K562 (cell line): ENCODE results near the gene TBCC. TPM values are rescaled to one million over a fixed set of nuclear protein-coding genes. Genes with fewer than 3 reads are reported as not detected.

Source experiments
- CAMTA2 ChIP-seq: fragments of 250-450 bp; sonication (Bioruptor Pico); conservative IDR thresholded peaks from 2 replicates; pipeline ENCODE4 v1.5.1; 2022
- GATAD2A ChIP-seq: fragments of 450-650 bp; IDR thresholded peaks from 2 replicates; pipeline ENCODE4 v1.6.1; 2017
- GTF2A2 ChIP-seq: IDR thresholded peaks from 2 replicates; pipeline ENCODE4 v1.6.1; 2016; ENCODE audit warnings: mild to moderate bottlenecking, missing genetic modification characterization, missing compliant biosample characterization
- HMGN3 ChIP-seq: IDR thresholded peaks from 2 replicates; pipeline ENCODE4 v1.6.1; 2011; ENCODE audit warnings: borderline replicate concordance, low read depth, mild to moderate bottlenecking, mixed read lengths, low read length; ENCODE audit not compliant: insufficient read length; ENCODE audit errors: extremely low read depth
- MYNN ChIP-seq, 2 experiments: sonication (generic); formaldehyde crosslinking in 1 of 2; IDR thresholded peaks; 2 replicates each; pipeline versions ENCODE4 v1.5.0 to v1.6.1; 2016 to 2020; ENCODE audit warnings: antibody characterized with exemption in 1 of 2, missing genetic modification reagents in 1 of 2
- NFIC ChIP-seq: fragments of 450-650 bp; IDR thresholded peaks from 2 replicates; pipeline ENCODE4 v1.6.1; 2017; ENCODE audit warnings: mild to moderate bottlenecking, inconsistent platforms
- NFIX ChIP-seq: fragments of 250-450 bp; sonication (Bioruptor Pico); IDR thresholded peaks from 2 replicates; pipeline ENCODE4 v1.4.0; 2020; ENCODE audit warnings: low read depth, mild to moderate bottlenecking, moderate library complexity
- PRPF4 ChIP-seq: fragments of 200-400 bp; formaldehyde crosslinking; IDR thresholded peaks from one replicate; pipeline ENCODE4 v1.6.1; 2017; ENCODE audit warnings: low read length, low read depth, mild to moderate bottlenecking; ENCODE audit not compliant: insufficient read depth, poor library complexity, severe bottlenecking
- SMAD4 ChIP-seq: fragments of 250-450 bp; sonication (Bioruptor Pico); conservative IDR thresholded peaks from 2 replicates; pipeline ENCODE4 v1.8.0; 2021; ENCODE audit warnings: inconsistent platforms, mild to moderate bottlenecking, moderate library complexity
- SUPT5H ChIP-seq: fragments of 450-650 bp; IDR thresholded peaks from 2 replicates; pipeline ENCODE4 v1.6.1; 2016
- polyA plus RNA-seq, 8 experiments: library from polyadenylated mRNA; depleted of rRNA in 4 of 8; stranded (reverse) in 5 of 8; unstranded in 3 of 8; fragments of >200 nt; fragmentation: Nextera tagmentation in 2 of 8; fragmentation: Illumina TruSeq in 1 of 8; extraction: Ambion mirVana in 2 of 8; extraction: Trizol in 1 of 8; gene quantifications; 2 replicates each; pipeline versions ENCODE4 v1.2.1 to v1.2.3, GENCODE V29; 2011 to 2014; ENCODE audit warnings: inconsistent platforms in 1 of 8, missing spikeins in 1 of 8
- total RNA-seq, 7 experiments: library from RNA; depleted of rRNA in 6 of 7; stranded (reverse); fragments of >200 nt in 6 of 7; fragmentation: Illumina TruSeq in 2 of 7; extraction: Trizol in 2 of 7; gene quantifications; 2 replicates each; pipeline versions ENCODE4 v1.2.1 to v1.2.3, GENCODE V29; 2011 to 2021; ENCODE audit warnings: low replicate concordance in 1 of 7
- TF ChIP-seq, protein P1 (sequence below): sonication (generic); formaldehyde crosslinking; IDR thresholded peaks from 2 replicates; pipeline ENCODE4 v1.8.0; 2022; ENCODE audit warnings: missing genetic modification reagents, mild to moderate bottlenecking, borderline replicate concordance
- TF ChIP-seq, protein P2 (sequence below): sonication (generic); formaldehyde crosslinking; IDR thresholded peaks from 2 replicates; pipeline ENCODE4 v1.8.0; 2022; ENCODE audit warnings: missing genetic modification reagents, mild to moderate bottlenecking, moderate library complexity, borderline replicate concordance
- TF ChIP-seq, protein P3 (sequence below): fragments of 250-450 bp; sonication (Bioruptor Pico); IDR thresholded peaks from 2 replicates; pipeline ENCODE4 v1.5.0; 2021
- TF ChIP-seq, protein P4 (sequence below): fragments of 250-450 bp; sonication (Bioruptor Pico); IDR thresholded peaks from 2 replicates; pipeline ENCODE4 v1.4.0; 2020
- TF ChIP-seq, protein P5 (sequence below), 3 experiments: fragments of 200-800 bp in 1 of 3; sonication (Bioruptor generic) in 1 of 3; sonication (generic) in 1 of 3; formaldehyde crosslinking in 1 of 3; IDR thresholded peaks; 2 replicates each; pipeline versions ENCODE4 v1.6.1 to v1.8.0; 2016 to 2022; ENCODE audit warnings: mild to moderate bottlenecking in 2 of 3, missing compliant biosample characterization in 2 of 3, missing genetic modification characterization in 2 of 3, missing genetic modification reagents in 1 of 3

Gene TBCC
- total and polyA plus RNA-seq, 9 of the 15 experiments (the other 6 are each of a cell fraction or from before 2014, with no cell fraction given): 2.8 to 34.1 (median 23.3) TPM

DNA sequence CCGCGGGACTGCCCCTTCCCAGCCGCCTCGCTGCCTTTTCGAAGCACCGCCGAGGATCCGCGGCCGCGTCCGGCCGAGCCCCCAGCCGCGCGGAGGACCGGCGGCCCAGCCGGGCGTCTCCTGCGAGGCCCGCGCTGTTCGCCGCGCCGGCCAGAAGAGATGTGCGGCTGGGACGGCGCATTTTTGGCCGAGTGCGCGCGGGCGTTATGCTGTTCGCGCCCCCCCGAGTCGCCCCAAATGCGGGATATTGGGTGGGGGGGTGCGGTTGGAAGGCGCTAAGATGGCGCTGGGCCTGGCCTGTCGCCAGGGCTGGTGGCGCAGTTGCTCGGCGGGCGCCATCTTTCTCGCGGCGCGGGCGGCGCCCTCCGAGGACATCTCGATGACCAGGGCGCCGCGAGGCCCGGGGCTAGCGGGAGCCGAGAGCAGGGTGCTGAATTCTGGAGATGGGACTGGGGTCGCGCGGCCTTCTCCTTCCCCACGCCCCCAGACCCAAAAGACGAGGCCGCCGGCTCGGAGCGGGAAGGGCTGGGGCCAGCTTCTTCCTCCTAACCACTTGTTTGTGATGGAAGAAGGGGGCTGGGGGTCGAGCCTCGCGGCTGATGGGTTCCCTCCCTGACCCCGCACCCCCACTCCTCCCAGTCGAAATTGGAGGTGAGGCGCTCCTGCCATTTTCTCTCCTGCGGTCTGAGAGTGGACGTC, 37.4 kb upstream of the TBCC start (continued):
- TF ChIP-seq, protein P1, sequence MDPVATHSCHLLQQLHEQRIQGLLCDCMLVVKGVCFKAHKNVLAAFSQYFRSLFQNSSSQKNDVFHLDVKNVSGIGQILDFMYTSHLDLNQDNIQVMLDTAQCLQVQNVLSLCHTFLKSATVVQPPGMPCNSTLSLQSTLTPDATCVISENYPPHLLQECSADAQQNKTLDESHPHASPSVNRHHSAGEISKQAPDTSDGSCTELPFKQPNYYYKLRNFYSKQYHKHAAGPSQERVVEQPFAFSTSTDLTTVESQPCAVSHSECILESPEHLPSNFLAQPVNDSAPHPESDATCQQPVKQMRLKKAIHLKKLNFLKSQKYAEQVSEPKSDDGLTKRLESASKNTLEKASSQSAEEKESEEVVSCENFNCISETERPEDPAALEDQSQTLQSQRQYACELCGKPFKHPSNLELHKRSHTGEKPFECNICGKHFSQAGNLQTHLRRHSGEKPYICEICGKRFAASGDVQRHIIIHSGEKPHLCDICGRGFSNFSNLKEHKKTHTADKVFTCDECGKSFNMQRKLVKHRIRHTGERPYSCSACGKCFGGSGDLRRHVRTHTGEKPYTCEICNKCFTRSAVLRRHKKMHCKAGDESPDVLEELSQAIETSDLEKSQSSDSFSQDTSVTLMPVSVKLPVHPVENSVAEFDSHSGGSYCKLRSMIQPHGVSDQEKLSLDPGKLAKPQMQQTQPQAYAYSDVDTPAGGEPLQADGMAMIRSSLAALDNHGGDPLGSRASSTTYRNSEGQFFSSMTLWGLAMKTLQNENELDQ: no peak
- TF ChIP-seq, protein P2, sequence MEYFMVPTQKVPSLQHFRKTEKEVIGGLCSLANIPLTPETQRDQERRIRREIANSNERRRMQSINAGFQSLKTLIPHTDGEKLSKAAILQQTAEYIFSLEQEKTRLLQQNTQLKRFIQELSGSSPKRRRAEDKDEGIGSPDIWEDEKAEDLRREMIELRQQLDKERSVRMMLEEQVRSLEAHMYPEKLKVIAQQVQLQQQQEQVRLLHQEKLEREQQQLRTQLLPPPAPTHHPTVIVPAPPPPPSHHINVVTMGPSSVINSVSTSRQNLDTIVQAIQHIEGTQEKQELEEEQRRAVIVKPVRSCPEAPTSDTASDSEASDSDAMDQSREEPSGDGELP (CRISPR knock-in tag): peak; percentile 62; the same call in 1 of the 2 replicates
- TF ChIP-seq GTF2A2 (peak; percentile 68; the same call in 1 of the 2 replicates), SUPT5H (peak; percentile 77), CAMTA2 (CRISPR knock-in tag) (peak; percentile 72; the same call in 1 of the 2 replicates), GATAD2A (no peak), MYNN (IDR thresholded peaks at IDR 0.05) (no peak), MYNN (CRISPR knock-in tag; IDR thresholded peaks at IDR 0.05) (no peak), PRPF4 (peak; percentile 94), HMGN3 (peak; percentile 79), NFIC (peak; percentile 99), SMAD4 (peak; percentile 75; the same call in 1 of the 2 replicates), NFIX (CRISPR knock-in tag) (peak; percentile 68)
- TF ChIP-seq, protein P3, sequence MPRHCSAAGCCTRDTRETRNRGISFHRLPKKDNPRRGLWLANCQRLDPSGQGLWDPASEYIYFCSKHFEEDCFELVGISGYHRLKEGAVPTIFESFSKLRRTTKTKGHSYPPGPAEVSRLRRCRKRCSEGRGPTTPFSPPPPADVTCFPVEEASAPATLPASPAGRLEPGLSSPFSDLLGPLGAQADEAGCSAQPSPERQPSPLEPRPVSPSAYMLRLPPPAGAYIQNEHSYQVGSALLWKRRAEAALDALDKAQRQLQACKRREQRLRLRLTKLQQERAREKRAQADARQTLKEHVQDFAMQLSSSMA (CRISPR knock-in tag): no peak
- TF ChIP-seq, protein P4, sequence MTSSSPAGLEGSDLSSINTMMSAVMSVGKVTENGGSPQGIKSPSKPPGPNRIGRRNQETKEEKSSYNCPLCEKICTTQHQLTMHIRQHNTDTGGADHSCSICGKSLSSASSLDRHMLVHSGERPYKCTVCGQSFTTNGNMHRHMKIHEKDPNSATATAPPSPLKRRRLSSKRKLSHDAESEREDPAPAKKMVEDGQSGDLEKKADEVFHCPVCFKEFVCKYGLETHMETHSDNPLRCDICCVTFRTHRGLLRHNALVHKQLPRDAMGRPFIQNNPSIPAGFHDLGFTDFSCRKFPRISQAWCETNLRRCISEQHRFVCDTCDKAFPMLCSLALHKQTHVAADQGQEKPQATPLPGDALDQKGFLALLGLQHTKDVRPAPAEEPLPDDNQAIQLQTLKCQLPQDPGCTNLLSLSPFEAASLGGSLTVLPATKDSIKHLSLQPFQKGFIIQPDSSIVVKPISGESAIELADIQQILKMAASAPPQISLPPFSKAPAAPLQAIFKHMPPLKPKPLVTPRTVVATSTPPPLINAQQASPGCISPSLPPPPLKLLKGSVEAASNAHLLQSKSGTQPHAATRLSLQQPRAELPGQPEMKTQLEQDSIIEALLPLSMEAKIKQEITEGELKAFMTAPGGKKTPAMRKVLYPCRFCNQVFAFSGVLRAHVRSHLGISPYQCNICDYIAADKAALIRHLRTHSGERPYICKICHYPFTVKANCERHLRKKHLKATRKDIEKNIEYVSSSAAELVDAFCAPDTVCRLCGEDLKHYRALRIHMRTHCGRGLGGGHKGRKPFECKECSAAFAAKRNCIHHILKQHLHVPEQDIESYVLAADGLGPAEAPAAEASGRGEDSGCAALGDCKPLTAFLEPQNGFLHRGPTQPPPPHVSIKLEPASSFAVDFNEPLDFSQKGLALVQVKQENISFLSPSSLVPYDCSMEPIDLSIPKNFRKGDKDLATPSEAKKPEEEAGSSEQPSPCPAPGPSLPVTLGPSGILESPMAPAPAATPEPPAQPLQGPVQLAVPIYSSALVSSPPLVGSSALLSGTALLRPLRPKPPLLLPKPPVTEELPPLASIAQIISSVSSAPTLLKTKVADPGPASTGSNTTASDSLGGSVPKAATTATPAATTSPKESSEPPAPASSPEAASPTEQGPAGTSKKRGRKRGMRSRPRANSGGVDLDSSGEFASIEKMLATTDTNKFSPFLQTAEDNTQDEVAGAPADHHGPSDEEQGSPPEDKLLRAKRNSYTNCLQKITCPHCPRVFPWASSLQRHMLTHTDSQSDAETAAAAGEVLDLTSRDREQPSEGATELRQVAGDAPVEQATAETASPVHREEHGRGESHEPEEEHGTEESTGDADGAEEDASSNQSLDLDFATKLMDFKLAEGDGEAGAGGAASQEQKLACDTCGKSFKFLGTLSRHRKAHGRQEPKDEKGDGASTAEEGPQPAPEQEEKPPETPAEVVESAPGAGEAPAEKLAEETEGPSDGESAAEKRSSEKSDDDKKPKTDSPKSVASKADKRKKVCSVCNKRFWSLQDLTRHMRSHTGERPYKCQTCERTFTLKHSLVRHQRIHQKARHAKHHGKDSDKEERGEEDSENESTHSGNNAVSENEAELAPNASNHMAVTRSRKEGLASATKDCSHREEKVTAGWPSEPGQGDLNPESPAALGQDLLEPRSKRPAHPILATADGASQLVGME (CRISPR knock-in tag): no peak
- TF ChIP-seq, protein P5, sequence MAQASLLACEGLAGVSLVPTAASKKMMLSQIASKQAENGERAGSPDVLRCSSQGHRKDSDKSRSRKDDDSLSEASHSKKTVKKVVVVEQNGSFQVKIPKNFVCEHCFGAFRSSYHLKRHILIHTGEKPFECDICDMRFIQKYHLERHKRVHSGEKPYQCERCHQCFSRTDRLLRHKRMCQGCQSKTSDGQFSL (CRISPR knock-in tag; IDR thresholded peaks at IDR 0.05): peak; percentile 100
- TF ChIP-seq, protein P5 (tag; IDR thresholded peaks at IDR 0.05): peak in 1 of 2 experiments; percentile 99; a peak in 2 of 4 replicates
